Transverse colon (tissue), 4 donors: ENCODE results near the gene CIZ1. TPM values are rescaled to one million over a fixed set of nuclear protein-coding genes. Genes with fewer than 3 reads are reported as not detected.

Experiments
- DNase-seq: peaks from one replicate; pipeline ENCODE4 v3.0.0-alpha.2; 2019
- H3K27ac ChIP-seq, 4 donors: fragments of 200-600 bp; sonication (generic); 2 replicates each; pipeline ENCODE4 v1.5.1; 2016 to 2018; ENCODE audit warnings: inconsistent platforms in 4 of 4
- H3K27me3 ChIP-seq: fragments of 200-600 bp; sonication (generic); 2 replicates; pipeline ENCODE4 v1.5.1; 2017; ENCODE audit warnings: inconsistent platforms
- H3K36me3 ChIP-seq, 4 donors: fragments of 200-600 bp; sonication (generic); 2 replicates each; pipeline ENCODE4 v1.5.1; 2017 to 2019; ENCODE audit warnings: inconsistent platforms in 4 of 4
- H3K4me1 ChIP-seq, 4 donors: fragments of 200-600 bp; sonication (generic); 2 replicates each; pipeline ENCODE4 v1.5.1; 2017 to 2020; ENCODE audit warnings: inconsistent platforms in 4 of 4
- H3K4me3 ChIP-seq, 4 donors: fragments of 200-600 bp; sonication (generic); 1 replicate in 1 of 4; 2 replicates in 3 of 4; pipeline versions ENCODE4 v1.5.1 to v1.6.1; 2017 to 2019; ENCODE audit warnings: inconsistent platforms in 4 of 4
- H3K9me3 ChIP-seq, 2 donors: fragments of 200-600 bp; sonication (generic); 2 replicates each; pipeline ENCODE4 v1.5.1; 2017 to 2019; ENCODE audit warnings: inconsistent platforms in 2 of 2
- EP300 ChIP-seq: sonication (generic); formaldehyde crosslinking; IDR thresholded peaks from one replicate; pipeline ENCODE4 v1.6.1; 2017; ENCODE audit warnings: antibody characterized with exemption, low read depth
- POLR2A ChIP-seq: fragments of 450-650 bp; IDR thresholded peaks from one replicate; pipeline ENCODE4 v1.6.1; 2016; ENCODE audit warnings: antibody characterized with exemption, mild to moderate bottlenecking, moderate library complexity
- POLR2AphosphoS5 ChIP-seq, 3 donors: sonication (generic); formaldehyde crosslinking; IDR thresholded peaks; one replicate each; pipeline ENCODE4 v1.6.1; 2016; ENCODE audit warnings: antibody characterized with exemption in 3 of 3
- WGBS, 2 donors: methylation state at CpG; one replicate each; pipeline ENCODE4 v1.1.5; 2018; ENCODE audit warnings: low coverage in 1 of 2; 5-methylcytosine and 5-hydroxymethylcytosine counted together
- in situ Hi-C, 4 donors: fragments of 200-750 bp; cut with MboI; loops; one replicate each; pipeline versions ENCODE4 v1.15.0 to v1.15.1; 2017; ENCODE audit warnings: low sequenced_read_pairs in 3 of 4, low pct_ligation_motif_present in 1 of 4, low pct_unique_long_range_greater_than_20kb in 1 of 4
- intact Hi-C: fragments of 100-400 bp; cut with DNase I; formaldehyde crosslinking; loops from one replicate; pipeline ENCODE4 v1.15.1; 2023; ENCODE audit warnings: low total_unique reads
- total RNA-seq, 4 donors: library from RNA; depleted of rRNA; stranded (reverse); fragments of >200 nt; gene quantifications; one replicate each; pipeline ENCODE4 v1.1.0, GENCODE V29; 2016
- TF ChIP-seq, protein P1 (sequence below), 5 experiments: fragments of 200-600 bp in 3 of 5; fragments of 450-650 bp in 2 of 5; sonication (generic) in 3 of 5; IDR thresholded peaks; 1 replicate in 2 of 5; 2 replicates in 3 of 5; pipeline ENCODE4 v1.5.1; 2016 to 2017; ENCODE audit warnings: antibody characterized with exemption in 5 of 5, inconsistent platforms in 3 of 5, mild to moderate bottlenecking in 2 of 5, moderate library complexity in 1 of 5

The CIZ1 gene
- total RNA-seq, 4 donors from 2014 or later: 59.9 to 211 (median 73.0) TPM

DNA sequence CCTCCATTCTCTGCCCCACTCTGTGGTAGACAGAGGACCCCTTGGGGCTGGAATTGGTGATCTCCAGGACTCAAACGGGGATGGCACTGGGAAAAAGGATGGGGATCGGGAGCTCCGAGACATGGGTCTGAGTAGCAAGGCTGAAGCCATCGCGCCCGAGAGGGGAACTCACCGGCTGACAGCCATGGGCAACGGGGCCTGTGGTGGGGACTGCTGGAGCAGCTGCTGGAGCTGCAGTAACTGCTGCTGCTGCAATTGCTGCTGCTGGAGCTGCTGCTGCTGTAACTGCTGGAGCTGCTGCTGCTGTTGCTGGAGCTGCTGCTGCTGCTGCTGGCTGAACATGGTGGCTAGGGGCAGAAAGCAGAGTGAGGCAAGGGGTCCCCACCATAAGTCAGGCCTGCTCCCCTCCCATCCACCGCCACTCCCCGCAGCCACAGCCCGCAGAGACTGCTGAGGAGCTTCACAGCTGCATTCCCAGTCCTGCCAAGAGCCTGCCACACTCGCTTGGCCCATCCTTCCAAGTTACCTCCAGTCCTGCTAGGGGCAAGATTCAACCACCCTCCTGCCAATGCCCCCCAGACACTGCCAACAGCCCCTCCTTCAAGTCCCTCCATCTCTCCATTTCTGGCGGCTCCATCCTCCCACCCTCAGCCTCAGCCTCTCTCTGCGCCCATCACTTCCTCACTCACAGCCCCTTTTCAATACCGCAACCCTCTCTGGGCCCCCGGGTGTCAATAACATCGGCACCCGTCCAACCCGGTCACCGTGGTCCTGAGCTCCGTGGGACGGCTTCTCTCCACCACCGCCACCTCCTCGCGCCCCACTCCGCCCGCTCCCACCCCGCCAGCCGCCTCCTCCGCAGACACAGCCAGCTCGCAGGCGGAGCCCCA, 611 bp downstream of the CIZ1 start:
- peak overlapping the region; percentile 69 to 91 (median 78) for H3K4me3 ChIP-seq
- TF ChIP-seq EP300 (no peak), POLR2AphosphoS5 (IDR thresholded peaks at IDR 0.05) (no peak), POLR2A (no peak)
- TF ChIP-seq, protein P1, sequence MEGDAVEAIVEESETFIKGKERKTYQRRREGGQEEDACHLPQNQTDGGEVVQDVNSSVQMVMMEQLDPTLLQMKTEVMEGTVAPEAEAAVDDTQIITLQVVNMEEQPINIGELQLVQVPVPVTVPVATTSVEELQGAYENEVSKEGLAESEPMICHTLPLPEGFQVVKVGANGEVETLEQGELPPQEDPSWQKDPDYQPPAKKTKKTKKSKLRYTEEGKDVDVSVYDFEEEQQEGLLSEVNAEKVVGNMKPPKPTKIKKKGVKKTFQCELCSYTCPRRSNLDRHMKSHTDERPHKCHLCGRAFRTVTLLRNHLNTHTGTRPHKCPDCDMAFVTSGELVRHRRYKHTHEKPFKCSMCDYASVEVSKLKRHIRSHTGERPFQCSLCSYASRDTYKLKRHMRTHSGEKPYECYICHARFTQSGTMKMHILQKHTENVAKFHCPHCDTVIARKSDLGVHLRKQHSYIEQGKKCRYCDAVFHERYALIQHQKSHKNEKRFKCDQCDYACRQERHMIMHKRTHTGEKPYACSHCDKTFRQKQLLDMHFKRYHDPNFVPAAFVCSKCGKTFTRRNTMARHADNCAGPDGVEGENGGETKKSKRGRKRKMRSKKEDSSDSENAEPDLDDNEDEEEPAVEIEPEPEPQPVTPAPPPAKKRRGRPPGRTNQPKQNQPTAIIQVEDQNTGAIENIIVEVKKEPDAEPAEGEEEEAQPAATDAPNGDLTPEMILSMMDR (IDR thresholded peaks at IDR 0.05): no peak
- intact Hi-C loops: no loop called here
- peak overlapping the region; percentile 92 to 94 (median 94) for H3K27ac ChIP-seq
- WGBS, 2 donors: 0 to 19% methylated on average over 4 to 32 of the region's 32 CpGs
- DNase-seq: peak; percentile 23
- no peaks in the 10 kb centered on the region for H3K9me3 ChIP-seq
- in situ Hi-C loops: no loop called here
- no peaks in the 10 kb centered on the region for H3K27me3 ChIP-seq
- peaks cover 10 to 29% (median 26%) of the 10 kb centered on the region in 4 donors for H3K4me1 ChIP-seq
- H3K36me3 ChIP-seq: peaks cover 0 to 12% (median 2%) of the 10 kb centered on the region in 4 donors

DNA sequence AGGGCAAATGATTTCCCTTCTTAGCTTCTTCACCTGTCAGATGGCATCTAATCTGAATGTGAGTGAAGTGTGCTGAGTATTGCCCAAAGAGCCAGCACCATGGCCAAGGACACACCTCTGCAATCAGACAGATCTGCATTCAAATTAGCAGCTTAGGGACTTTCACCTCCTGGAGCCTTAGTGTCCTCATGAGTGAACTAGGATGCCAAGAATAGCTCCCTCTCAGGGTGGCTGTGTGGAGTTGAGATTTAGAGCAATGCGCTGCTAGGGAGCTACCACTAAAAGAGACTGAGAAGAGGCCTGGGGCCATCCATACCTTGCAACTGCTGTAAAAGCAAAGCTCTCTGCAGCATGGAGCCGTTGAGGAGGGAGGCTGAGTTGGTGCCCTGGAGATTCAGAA, 1.4 kb downstream of the CIZ1 start:
- in situ Hi-C loops: no loop called here
- WGBS, 2 donors: 63% methylated on average over 2 of the region's 2 CpGs; no CpG with 5 or more reads in 1 of the 2 donors

DNA sequence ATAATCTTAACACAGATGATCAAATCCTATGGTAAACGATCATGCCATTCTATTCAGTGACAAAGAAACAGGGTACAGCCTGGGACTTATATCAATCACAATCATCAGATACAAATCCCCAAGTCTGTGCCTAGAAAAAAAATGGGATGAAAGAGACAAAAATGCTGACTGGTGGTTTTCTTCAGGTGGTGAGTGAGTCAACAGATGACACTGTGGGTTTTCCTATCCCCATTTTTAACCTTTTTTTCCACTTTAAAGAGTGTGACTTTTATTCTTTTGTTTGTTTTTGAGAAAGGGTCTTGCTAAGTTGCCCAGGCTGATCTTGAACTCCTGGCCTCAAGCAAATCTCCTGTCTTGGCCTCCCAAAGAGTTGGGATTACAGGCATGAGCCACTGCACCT, 3.2 kb downstream of the CIZ1 start:
- no peak for TF ChIP-seq EP300
- TF ChIP-seq, protein P1 (IDR thresholded peaks at IDR 0.05): no peak
- no peak for TF ChIP-seq POLR2AphosphoS5 (IDR thresholded peaks at IDR 0.05)
- TF ChIP-seq POLR2A: no peak
- intact Hi-C loops: no loop called here
- Histone ChIP-seq H3K36me3 (peaks cover 0 to 23% (median 12%) of the 10 kb centered on the region in 4 donors), H3K4me1 (peaks cover 10 to 24% (median 21%) of the 10 kb centered on the region in 4 donors), H3K4me3 (no peak overlapping the region), H3K27me3 (no peaks in the 10 kb centered on the region), H3K9me3 (no peaks in the 10 kb centered on the region), H3K27ac (no peak overlapping the region)
- no peak for DNase-seq
- in situ Hi-C loops: no loop called here
- WGBS, 2 donors: 54 to 72% methylated on average over 1 of the region's 1 CpG

More for the DNA sequence above, 1.4 kb downstream of the CIZ1 start:
- Histone ChIP-seq H3K4me3 (peak overlapping the region in 1 of 4 donors; percentile 69), H3K4me1 (peaks cover 10 to 29% (median 26%) of the 10 kb centered on the region in 4 donors), H3K27me3 (no peaks in the 10 kb centered on the region), H3K27ac (no peak overlapping the region), H3K36me3 (peaks cover 0 to 18% (median 5%) of the 10 kb centered on the region in 4 donors), H3K9me3 (no peaks in the 10 kb centered on the region)
- TF ChIP-seq POLR2AphosphoS5 (IDR thresholded peaks at IDR 0.05) (no peak), EP300 (no peak), POLR2A (no peak)
- TF ChIP-seq, protein P1 (IDR thresholded peaks at IDR 0.05): no peak
- intact Hi-C loops: no loop called here
- no peak for DNase-seq

DNA sequence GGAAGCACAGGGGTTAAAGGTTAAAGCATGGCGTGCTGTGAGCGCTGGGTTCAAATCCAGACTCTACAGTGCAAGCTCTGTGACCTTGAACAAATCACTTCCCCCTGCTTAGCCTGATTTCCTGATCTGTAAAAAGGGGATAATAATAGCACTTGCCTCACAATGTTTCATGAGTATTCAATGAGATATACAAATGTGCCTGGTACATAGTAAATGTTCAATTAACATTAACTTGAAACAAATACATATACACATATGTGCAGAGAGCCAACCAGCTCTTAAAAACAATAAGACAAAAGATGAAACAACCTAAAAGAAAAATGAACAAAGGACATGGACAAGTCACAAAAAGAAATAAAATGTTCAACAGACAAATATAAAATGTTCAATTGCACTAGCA, 4.0 kb downstream of the CIZ1 start:
- Histone ChIP-seq H3K9me3 (no peaks in the 10 kb centered on the region), H3K27ac (no peak overlapping the region), H3K4me1 (peaks cover 10 to 17% (median 16%) of the 10 kb centered on the region in 4 donors), H3K4me3 (no peak overlapping the region), H3K27me3 (no peaks in the 10 kb centered on the region), H3K36me3 (peaks cover 0 to 26% (median 12%) of the 10 kb centered on the region in 4 donors)
- DNase-seq: no peak
- in situ Hi-C loops (no loop called here), intact Hi-C loops (no loop called here)
- WGBS, 2 donors: 96% methylated on average over 2 of the region's 2 CpGs; no CpG with 5 or more reads in 1 of the 2 donors
- TF ChIP-seq, protein P1 (IDR thresholded peaks at IDR 0.05): no peak
- no peak for TF ChIP-seq POLR2A
- no peak for TF ChIP-seq EP300
- no peak for TF ChIP-seq POLR2AphosphoS5 (IDR thresholded peaks at IDR 0.05)
